ENCODE data around the gene ATIC. TPM values are rescaled to one million over a fixed set of nuclear protein-coding genes. Genes with fewer than 3 reads are reported as not detected.

Gene ATIC
- total RNA-seq, 1 experiment from 2014 or later: 285 TPM

- DNase-seq (ENCODE audit: low spot score) (no peak), ATAC-seq (no peak)
- H3K9me3 Mint-ChIP-seq: peaks cover 6% of the 10 kb centered on the region
- H3K27me3 Mint-ChIP-seq (ENCODE audit: low read depth): no peaks in the 10 kb centered on the region
- CTCF ChIA-PET: no interaction called here
- H3K4me1 Mint-ChIP-seq: peaks cover 24% of the 10 kb centered on the region
- no peak overlapping the region for H3K4me3 Mint-ChIP-seq
- peaks cover 62% of the 10 kb centered on the region for H3K36me3 Mint-ChIP-seq
- no peak for TF ChIP-seq MYBL2 (CRISPR knock-in tag; IDR thresholded peaks at IDR 0.05)
- TF ChIP-seq ATF2 (CRISPR knock-in tag; IDR thresholded peaks at IDR 0.05; ENCODE audit: borderline replicate concordance, low read depth): no peak
- no peak for TF ChIP-seq ZNF317 (CRISPR knock-in tag; IDR thresholded peaks at IDR 0.05; ENCODE audit: borderline replicate concordance, low read depth)
- TF ChIP-seq TP53 (CRISPR knock-in tag; IDR thresholded peaks at IDR 0.05): no peak
- TF ChIP-seq FOXP1 (CRISPR knock-in tag; IDR thresholded peaks at IDR 0.05; ENCODE audit: borderline replicate concordance): no peak
- no peak for TF ChIP-seq ZNF423 (CRISPR knock-in tag; IDR thresholded peaks at IDR 0.05)
- no peak for TF ChIP-seq RORB (CRISPR knock-in tag; IDR thresholded peaks at IDR 0.05)
- TF ChIP-seq RELA (CRISPR knock-in tag; IDR thresholded peaks at IDR 0.05; ENCODE audit: borderline replicate concordance): no peak
- no peak for TF ChIP-seq NR2C2 (CRISPR knock-in tag; IDR thresholded peaks at IDR 0.05)
- no peak for TF ChIP-seq ZNF281 (CRISPR knock-in tag; IDR thresholded peaks at IDR 0.05)
- no peak for TF ChIP-seq MXD4 (CRISPR knock-in tag; IDR thresholded peaks at IDR 0.05; ENCODE audit: borderline replicate concordance)
- TF ChIP-seq GTF2I (CRISPR knock-in tag; conservative IDR thresholded peaks at IDR 0.05): no peak
- H3K27ac Mint-ChIP-seq: no peak overlapping the region; the same call in 1 of the 2 replicates
- POLR2A ChIA-PET: no interaction called here
Measured at GRCh38 chr2:215314896-215315295, 3.0 kb downstream of the ATIC start.

- POLR2A ChIA-PET: interaction anchor here (0.7 kb wide), 1 partner anchor 323 kb away, joined by 3 read pairs; no protein-coding TSS in a partner anchor
- DNase-seq (ENCODE audit: low spot score): no peak
- no peak overlapping the region for H3K4me3 Mint-ChIP-seq
- H3K27me3 Mint-ChIP-seq (ENCODE audit: low read depth): no peaks in the 10 kb centered on the region
- peaks cover 6% of the 10 kb centered on the region for H3K9me3 Mint-ChIP-seq
- no peak overlapping the region; the same call in 1 of the 2 replicates for H3K27ac Mint-ChIP-seq
- H3K36me3 Mint-ChIP-seq: peaks cover 66% of the 10 kb centered on the region
- CTCF ChIA-PET: no interaction called here
- no peak for ATAC-seq
- H3K4me1 Mint-ChIP-seq: peaks cover 24% of the 10 kb centered on the region
- no peak for TF ChIP-seq PRDM15 (CRISPR knock-in tag; IDR thresholded peaks at IDR 0.05)
- TF ChIP-seq NFYB (CRISPR knock-in tag; conservative IDR thresholded peaks at IDR 0.05; ENCODE audit: low read depth): no peak
- no peak for TF ChIP-seq USF2 (CRISPR knock-in tag; IDR thresholded peaks at IDR 0.05)
- TF ChIP-seq CDX4 (CRISPR knock-in tag; IDR thresholded peaks at IDR 0.05; ENCODE audit: borderline replicate concordance): no peak
- no peak for TF ChIP-seq PRRX2 (CRISPR knock-in tag; IDR thresholded peaks at IDR 0.05)
- no peak for TF ChIP-seq SOX15 (CRISPR knock-in tag; IDR thresholded peaks at IDR 0.05)
- no peak for TF ChIP-seq TCF7 (CRISPR knock-in tag; IDR thresholded peaks at IDR 0.05; ENCODE audit: low read depth)
- TF ChIP-seq TEAD4 (CRISPR knock-in tag; IDR thresholded peaks at IDR 0.05): no peak
- TF ChIP-seq SMAD4 (CRISPR knock-in tag; IDR thresholded peaks at IDR 0.05): no peak
- TF ChIP-seq JUN (CRISPR knock-in tag; IDR thresholded peaks at IDR 0.05): no peak
- no peak for TF ChIP-seq CREM (CRISPR knock-in tag; IDR thresholded peaks at IDR 0.05)
- no peak for TF ChIP-seq ATF2 (CRISPR knock-in tag; IDR thresholded peaks at IDR 0.05; ENCODE audit: borderline replicate concordance, low read depth)
- TF ChIP-seq KAT7 (CRISPR knock-in tag; IDR thresholded peaks at IDR 0.05; ENCODE audit: borderline replicate concordance): no peak
- TF ChIP-seq ZBTB21 (CRISPR knock-in tag; IDR thresholded peaks at IDR 0.05; ENCODE audit: borderline replicate concordance): no peak
- TF ChIP-seq ZNF232 (CRISPR knock-in tag; IDR thresholded peaks at IDR 0.05): no peak
Measured at GRCh38 chr2:215315301-215315700, 3.4 kb downstream of the ATIC start.
